ENCODE measurements around the gene MYPOP.
A peak's percentile ranks its signal among the peaks of the same experiment; 100 is the strongest.
"Not testable (repeated sequence)": the region's sequence is repeated elsewhere in the genome, so short reads cannot be mapped to it uniquely, and the experiment has no call there.

MYPOP gene

DNA sequence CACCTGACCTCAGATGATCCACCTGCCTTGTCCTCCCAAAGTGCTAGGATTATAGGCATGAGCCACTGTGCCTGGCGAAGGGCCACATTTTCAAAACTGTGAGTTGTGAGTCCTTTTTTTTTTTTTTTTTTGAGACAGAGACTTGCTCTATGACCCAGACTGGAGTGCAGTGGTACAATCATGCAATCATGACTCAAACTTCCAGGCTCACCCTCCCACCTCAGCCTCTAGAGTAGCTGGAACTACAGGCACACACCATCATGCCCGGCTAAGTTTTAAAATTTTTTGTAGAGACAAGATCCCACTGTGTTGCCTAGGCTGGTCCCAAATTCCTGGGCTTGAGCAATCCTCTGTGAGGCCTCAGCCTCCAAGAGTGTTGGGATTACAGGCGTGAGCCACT, 3.8 kb upstream of the MYPOP start:
- DNase-seq (ENCODE audit: low read depth): no peak

DNA sequence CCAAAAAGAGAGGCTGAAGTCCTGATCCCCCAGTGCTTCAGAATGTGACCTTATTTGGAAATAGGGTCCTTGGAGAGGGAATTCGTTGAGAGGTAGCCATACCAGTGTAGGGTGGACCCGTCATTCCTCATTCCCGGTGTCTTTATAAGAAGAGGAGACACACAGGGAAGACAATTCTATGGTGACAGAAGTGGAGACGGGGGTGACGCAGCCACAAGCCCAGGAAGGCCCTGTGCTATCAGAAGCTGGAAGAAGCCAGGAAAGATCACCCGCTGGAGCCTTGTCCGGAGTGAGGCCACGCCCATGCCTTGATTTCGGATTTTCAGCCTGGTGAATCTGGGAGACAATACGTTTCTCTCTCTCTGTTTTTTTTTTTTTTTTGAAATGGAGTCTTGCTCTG, 2.6 kb upstream of the MYPOP start:
- no peak for DNase-seq (ENCODE audit: low read depth)

DNA sequence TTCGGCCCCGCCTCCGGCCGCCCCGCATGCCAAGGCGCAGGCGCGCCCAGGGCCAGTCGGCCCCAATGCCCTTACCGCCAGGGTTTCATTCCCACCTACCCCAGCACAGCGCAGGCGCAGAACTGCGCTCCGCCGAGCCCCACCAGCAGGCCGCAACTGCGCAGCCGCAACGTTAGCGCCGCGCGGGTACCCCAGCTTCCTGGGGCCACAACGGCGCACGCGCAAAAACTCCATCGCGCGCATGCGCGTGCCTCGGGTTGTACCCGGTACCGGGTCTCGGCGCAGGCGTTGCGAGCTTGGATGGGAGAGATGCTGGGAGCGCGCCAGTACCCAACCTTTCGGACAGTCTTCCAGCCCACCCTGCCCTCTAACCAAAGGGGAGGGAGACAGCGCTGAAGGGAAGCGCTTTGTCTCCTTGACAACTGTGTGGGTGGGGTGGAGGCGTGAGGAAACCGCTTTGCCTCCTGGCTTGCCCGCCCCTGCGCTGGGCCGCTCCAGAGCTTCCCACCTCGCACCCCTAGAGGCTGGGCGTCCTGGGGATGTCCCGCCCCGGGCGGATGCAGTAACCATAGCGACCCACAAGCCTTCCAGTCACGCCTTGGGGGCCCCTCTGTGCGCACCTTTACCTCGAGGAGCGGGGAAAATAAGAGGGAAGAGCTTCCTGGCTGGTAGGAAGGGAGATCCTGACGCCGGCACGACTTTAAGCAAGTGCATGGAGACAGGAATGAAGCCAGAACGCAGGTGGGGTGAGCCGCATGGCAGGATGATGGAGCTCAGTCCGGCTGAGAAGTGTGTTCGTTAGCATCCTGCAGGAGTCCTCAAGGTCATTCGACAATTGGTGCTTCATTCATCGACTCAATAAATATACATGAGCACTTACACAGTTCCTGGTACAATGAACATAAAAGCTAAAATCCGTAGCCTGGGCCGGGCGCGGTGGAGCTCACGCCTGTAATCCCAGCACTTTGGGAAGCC, 525 bp upstream of the MYPOP start:
- peak; percentile 71 for DNase-seq (ENCODE audit: low read depth)

DNA sequence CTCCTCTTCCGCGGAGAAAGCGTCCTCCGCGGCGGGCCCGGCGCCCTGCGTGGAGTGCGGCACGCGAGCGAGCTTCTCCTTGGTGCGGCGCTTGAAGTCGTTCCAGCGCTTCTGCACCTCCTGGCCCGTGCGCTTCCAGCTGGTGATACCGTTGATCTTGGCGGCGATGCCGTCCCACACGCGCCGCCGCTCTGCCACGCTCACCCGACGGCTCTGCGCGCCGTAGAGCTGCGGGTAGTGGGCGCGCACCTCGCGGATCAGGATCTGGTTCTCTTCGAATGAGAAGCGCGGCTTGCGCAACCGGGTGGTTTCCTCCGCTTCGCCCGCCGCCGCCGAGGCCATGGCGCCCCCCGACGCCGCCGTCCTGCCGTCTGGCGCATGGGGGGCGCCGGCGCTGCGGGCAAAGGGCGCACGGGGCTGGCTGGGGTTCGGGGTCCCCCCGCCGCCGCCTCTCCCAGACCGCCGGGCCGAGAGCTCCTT, 941 bp downstream of the MYPOP start:
- DNase-seq (ENCODE audit: low read depth): no peak

DNA sequence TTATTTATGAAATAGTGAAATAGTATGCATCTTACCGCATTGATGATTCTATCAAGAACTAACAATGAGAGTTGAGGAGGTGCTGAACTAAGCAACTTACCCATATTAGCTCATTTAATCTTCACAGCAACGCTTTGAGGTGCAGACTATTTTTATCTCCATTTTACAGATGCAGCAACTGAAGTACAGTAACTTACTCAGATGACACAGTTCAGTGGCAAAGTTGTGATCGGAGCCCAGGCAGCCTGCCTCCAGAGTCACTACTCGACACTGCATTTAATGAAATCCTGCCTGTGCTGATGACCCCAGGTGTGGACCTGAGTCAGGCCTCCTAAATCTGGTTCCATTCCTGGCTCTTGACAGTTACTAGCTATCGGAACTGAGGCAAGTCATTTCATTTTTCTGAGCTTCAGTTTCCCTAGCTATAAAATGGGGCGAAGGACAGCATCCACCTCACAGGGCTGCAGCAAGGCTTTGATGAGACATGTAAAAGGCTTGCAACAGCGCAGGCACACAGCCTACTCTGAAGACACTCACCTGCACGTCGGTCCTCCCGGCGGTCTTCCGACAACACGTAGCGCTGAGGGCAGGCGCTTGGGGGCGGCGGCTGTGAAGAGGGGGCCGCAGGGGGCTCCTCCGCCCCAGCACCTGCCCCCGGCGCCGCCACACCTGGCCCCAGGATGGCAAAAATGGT, 1.5 kb downstream of the MYPOP start:
- DNase-seq (ENCODE audit: low read depth): no peak

DNA sequence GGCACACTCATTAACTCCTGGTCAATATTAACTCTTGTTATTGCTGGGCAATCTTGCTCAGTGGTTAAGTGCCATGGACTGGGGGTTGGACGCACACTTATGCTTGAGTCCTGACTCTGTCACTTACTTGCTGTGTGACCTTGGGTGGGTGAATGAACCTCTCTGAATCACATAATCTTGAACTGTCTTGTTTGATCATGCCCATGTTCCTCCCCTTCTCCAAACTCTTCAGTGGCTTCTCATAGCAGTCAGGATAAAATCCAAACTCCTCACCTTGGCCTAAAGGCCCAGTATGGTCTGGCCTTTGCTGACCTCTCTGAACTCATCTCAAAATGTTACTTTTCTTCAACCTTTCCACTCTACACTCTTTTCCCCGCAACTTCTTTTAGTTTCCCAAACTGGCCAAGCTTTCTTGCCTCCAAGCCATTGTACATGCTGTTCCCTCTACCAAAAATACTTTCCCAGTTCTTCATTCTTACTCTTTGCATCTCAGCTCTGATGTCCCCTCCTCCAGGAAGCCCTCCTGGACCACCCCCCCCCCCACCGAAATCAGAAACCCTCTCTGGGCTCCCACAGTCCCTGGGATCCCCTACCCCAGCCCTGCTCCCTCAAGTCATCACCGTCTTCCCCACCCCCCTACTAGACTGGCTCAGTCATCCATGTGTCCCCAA, 2.4 kb downstream of the MYPOP start:
- no peak for DNase-seq (ENCODE audit: low read depth)

DNA sequence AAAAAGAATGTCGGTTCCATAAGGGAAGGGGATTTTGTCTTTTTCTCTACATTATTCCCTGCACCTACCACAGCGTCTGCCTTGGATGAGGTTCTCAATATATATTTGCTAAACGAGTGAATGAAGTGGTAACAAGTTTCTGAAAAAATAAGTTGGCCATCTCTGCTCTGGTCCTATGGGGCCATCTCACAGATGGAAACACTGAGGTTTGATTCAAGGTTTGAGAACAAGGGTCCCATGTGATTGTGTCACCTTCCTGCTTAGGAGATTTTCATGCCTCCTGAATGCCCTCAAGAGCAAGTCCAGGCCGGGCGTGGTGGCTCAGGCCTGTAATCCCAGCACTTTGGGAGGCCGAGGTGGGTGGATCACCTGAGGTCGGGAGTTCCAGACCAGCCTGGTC, 3.2 kb downstream of the MYPOP start:
- no peak for DNase-seq (ENCODE audit: low read depth)

DNA sequence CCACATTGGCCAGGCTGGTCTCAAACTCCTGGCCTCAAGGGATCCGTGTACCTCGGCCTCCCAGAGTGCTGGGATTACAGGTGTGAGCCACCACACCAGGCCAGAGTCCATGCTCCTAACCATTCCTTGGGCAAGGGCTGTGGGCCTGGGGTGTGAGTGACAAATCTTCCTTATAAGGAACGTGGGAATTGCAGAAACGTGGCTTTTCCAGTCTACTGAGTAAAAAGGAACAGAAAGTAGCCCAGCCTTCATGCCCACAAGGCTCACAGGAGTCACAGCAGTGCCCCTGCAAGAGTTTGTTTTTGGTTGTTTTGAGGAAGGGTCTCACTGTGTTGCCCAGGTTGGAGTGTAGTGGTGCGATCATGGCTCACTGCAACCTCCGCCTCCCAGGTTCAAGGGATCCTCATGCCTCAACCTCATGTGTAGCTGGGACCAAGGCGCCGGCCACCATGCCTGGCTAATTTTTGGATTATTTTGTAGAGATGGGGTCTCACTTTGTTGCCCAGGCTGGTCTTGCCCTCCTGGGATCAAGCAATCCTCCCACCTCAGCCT, 5.1 kb downstream of the MYPOP start:
- DNase-seq (ENCODE audit: low read depth): no peak

DNA sequence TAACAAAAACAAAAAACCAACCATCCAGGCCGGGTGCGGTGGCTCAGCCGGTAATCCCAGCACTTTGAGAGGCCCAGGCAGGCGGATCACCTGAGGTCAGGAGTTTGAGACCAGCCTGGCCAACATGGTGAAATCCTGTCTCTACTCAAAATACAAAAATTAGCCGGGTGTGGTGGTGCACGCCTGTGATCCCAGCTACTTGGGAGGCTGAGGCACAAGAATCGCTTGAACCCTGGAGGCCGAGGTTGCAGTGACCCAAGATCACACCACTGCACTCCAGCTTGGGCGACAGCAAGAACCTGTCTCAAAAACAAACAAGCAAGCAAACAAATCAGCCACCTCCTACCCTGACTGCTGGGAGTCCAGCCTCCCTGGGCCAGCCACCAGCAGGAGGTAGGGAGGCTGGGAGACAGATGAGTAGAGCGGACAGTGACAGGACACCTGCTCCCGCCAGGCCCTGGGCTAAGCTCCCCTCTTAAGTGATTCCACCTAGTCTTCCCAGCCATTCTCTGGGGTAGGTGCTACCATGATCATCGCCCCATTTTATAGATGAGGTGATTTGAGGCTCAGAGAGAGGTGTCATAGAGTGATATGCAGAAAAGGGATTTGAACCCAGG, 6.3 kb downstream of the MYPOP start:
- not testable (repeated sequence) for DNase-seq (ENCODE audit: low read depth)

DNA sequence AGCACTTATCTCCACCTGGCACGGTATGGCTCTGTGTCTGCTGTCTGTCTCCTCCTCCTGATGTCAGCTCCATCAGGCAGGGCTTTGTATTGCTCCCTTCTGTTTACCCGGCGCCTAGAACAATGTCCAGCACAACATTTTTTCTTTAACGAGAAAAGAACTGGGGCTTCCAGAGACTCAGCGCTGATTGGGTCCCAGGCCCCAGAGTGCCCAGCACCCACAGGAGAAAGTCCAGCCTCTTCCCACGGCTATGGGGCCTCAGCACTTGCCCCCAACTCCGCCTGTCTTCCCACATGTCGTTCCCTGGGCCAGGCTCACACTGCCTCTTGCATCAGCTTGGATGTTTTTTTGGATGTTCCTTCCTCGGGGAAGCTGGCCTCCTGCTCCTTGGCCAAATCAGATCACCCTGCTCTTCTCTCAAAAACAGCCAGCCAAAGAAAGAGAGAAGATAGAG, 6.9 kb downstream of the MYPOP start:
- no peak for DNase-seq (ENCODE audit: low read depth)

DNA sequence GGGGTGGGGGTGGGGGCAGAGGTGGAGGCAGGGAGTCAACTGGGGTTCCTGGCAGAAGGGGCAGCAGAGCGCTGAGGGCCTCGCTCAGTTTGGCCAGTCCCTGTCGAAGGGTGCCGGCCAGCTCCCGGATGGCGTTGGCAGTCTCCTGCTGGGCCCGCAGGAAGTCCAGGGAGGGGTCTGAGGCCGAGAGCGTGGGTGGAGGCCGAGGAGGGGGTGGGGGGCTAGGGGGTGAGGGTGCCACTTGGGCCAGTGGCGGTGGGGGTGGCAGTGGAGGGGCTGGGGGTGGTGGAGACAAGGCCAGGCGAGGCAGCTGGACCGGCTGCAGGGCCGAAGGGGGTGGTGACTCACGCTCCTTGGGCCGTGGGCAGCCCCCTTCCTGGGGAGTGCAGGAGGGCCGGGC, 11.5 kb downstream of the MYPOP start:
- DNase-seq (ENCODE audit: low read depth): no peak

DNA sequence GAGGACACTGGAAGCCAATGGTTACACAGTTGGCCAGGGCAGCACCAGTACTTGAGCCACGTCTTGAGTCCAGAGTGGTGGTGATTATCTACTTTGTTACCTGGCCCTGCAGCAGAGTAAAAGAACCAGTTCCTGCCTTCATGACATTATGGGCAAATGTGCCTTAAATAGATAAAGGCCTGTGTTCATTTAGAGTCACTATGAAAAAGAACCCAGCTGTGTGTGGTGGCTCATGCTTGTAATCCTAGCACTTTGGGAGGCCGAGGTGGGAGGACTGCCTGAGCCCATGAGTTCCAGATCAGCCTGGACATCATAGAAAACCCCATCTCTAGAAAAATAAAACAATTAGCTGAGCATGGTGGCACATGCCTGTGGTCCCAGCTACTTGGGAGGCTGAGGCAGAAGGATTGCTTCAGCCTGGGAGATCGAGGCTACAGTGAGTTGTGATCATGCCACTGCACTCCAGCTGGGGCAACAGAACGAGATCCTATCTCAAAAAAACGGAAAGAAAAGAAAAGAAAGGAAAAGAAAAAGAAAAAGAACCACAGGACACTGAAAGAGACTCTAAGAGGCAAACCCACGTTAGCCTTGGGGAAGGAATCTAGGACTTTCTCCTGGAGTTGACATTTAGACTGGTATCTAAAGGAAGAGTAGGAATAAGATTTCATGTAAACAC, 13.1 kb downstream of the MYPOP start:
- no peak for DNase-seq (ENCODE audit: low read depth)

DNA sequence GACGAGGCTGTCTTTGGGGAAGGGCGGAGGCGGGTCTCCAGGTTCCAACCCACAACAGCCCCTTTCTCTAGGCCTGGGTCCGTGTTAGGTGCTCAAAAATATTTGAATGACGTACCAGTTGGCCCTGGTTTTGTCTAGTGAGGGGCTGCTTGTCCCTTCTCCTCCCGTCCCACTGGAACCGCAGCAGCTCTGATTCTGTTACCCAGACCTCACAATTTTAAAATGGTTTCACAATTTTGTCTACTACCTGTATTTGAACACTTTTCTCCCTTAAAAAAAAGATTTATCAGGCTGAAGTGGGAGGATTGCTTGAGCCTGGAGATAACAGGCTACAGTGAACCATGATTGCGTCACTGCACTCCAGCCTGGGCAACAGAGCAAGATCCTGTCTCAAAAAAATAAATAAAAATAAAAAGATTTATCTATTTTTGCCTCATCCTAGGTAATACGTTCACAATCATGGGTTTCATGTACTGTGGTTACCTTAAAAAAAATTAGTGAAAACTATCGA, 15.2 kb downstream of the MYPOP start:
- no peak for DNase-seq (ENCODE audit: low read depth)

DNA sequence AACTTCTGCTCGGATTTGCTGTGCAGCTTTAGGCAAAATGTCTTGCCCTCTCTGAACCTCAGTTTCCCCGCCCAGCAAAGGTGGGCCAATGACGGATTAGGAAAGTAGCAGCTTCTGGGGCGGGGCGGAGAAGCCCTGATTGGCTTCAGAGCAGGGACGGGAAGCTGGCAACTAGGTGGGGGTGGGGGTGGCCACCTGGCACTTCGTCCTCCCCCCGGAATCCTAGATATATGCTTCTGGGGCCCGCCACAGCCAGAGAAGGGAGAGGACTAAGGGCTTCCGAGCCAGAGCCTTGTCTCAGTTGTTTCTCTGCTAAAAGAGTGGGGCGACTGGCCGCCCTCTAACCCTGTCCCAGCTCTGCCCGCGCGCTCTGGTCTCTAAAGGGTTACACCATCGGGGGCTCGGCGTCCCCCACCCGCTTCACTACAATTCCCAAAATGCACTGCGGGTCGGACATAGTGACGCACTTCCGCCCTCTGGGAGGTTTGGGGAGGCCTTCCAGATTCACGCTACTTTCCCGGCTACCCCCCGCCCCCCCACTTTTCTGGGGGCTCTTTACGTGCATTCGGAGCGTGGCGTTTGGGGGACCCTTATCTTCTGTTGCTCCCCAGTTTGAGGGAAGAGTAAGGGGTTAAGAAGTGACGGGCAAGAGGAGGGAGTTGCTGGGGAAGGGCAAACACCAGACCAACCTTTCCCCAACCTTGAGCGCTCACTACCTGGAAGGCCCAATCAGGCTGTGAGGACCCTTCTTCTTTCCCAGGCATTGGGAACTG, 15.8 kb downstream of the MYPOP start:
- peak; percentile 73 for DNase-seq (ENCODE audit: low read depth)

DNA sequence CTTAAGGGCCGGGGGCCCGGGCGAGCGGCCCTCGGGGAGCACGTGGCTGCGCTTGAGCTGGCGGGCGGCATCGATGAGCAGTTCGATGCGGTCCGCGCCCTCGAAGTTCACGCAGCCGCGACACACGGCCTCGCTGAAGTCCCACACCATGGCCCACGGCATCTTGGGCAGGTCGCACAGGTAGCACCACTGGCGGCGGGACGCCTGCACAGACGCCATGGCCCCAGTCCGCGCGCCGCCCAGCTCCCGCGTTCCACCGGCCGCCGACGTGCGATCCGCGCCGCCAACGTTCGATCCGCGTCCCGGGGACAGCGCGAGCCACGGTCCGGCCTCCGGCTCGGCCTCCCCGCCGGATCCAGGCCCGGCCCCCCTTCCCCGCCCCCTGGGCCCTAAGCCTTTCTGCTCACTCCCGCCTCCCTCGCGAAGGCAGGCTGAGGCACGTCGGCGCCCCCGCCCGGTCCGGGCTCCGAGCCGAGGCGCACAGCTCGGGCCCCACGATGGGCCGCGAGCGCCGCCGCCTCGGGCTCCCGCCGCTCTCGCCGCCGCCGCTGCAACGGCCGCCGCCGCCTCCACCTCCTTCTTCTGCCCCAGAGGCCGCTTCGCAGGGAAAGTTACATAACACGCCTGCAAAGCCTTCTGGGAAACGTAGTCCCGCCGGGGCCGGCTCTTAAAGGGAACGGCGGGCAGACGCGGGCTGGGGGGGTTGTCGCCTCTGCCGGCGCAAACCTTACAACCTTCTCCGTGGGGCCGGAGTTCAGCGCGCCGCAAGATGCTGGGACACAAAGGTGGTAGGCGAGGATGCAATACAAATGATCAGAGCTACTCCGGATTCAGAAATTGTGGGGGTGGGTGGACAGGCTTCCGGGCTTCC, 16.6 kb downstream of the MYPOP start, which contains the start of gene IRF2BP1:
Gene IRF2BP1, minus strand, starts transcription at position 586 of the 871 bp plus-strand sequence. Its CDS starts 367 bp downstream, at position 219.
- peak; percentile 59 for DNase-seq (ENCODE audit: low read depth)

DNA sequence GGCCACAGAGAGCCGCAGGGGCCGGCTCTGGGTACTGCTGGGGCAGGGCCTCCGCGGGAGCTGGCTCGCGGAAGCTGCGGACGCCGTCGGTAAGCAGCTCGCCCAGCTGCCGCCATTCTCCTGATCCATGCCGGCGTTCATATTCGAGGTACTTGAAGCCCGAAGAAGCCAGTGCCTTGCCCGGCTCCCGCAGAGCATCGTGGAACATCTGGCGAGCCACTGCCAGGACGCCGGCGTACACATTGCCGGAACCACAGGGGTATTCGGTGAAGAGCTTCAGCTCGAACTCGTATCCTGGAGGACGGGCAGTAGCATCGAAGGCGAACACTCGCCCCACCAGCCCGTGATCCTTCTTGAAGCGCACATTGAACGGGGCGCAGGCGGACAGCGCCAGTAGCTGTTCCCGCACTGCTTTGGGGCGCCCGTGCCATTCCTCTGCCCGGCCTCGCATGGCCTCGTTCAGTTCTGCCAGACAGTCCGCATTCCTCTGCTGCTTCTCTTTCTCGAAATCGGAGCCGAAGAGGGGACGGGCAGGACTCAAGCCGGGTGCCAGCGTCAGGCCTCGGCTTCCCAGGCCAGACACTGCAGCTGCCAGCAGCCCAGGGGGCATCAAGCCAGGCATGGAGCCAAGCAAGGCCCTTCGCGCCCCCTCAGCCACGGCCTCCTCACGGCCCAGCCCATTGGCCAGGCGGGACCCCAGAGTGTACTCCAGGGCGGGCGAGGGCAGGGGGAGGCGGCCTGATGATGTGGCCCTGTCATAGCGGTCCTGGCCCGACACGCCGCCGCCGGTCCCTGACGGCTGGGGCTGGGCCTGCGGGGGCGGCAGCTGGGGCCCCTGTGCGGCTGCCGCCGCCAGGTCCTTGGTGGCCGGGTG, 17.5 kb downstream of the MYPOP start:
- DNase-seq (ENCODE audit: low read depth): no peak

DNA sequence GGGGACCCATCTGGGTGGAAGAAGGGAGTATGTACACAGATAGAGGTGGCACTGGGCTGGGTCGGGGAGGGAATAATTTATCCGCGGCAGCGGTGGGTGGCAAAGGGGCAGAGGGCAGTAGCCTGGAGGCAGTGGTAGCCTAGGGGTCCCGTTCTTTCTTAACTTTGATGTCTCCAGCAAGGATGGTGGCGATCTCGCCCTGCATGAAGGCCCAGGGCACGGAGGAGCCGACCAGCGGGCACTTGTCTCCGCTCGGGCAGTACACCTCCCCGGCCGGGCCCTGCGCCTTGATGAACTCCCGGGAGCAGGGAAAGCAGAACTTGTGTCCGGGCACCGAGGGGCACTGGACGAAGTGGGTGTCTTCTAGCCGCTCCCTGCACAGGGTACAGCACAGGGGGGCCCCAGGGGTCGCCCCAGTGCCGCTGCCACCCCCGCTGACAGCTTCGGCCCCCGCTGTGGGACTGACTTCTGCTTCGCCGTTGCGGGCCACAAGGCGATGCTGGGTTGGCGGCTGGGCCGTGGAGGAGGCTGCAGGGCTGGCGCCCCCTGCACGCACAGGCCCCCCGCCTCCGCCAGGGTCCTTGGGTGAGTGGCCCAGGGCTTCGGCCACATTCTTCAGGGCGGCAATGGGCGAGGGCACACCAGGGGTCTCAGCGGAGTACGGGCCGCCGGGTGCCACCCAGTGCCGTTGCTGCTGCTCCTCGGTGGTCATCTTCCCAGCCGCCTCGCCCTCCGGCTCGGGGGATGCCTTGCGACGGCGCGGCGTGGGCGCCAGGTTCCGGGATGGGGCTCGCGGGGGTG, 18.3 kb downstream of the MYPOP start:
- no peak for DNase-seq (ENCODE audit: low read depth)

All from GM04503 (cell line).